ENCODE results near the gene RAB43. TPM values are rescaled to one million over a fixed set of nuclear protein-coding genes. Genes with fewer than 3 reads are reported as not detected.
"Not testable (repeated sequence)": the region's sequence is repeated elsewhere in the genome, so short reads cannot be mapped to it uniquely, and the experiment has no call there.

The RAB43 gene
- total RNA-seq, 1 donor from 2014 or later = 0.36 TPM

- Histone ChIP-seq H3K27ac (no peak overlapping the region), H4K20me1 (ENCODE audit: low read depth) (no peaks in the 10 kb centered on the region), H3K36me3 (no peaks in the 10 kb centered on the region), H3F3A (ENCODE audit: low read depth) (no peaks in the 10 kb centered on the region), H3K27me3 (no peaks in the 10 kb centered on the region), H3K79me2 (ENCODE audit: low read depth) (no peaks in the 10 kb centered on the region), H3K4me2 (no peak overlapping the region), H3K4me3 (no peak overlapping the region), H3K9ac (no peak overlapping the region), H3K4me1 (no peaks in the 10 kb centered on the region), H2AFZ (replicated peaks) (no peak overlapping the region), H3K9me3 (ENCODE audit: low read depth) (no peaks in the 10 kb centered on the region)
- no peaks in the 10 kb centered on the region for H3K4me1 Mint-ChIP-seq
- TF ChIP-seq EZH2phosphoT487 (IDR thresholded peaks at IDR 0.05) = no peak
- no peak for TF ChIP-seq CTCF (IDR thresholded peaks at IDR 0.05)
- no peak for TF ChIP-seq EZH2 (IDR thresholded peaks at IDR 0.05)
- H3K36me3 Mint-ChIP-seq = peaks cover 10% of the 10 kb centered on the region
- H3K9me3 Mint-ChIP-seq = peaks cover 5% of the 10 kb centered on the region
- peaks cover 5% of the 10 kb centered on the region for H3K27me3 Mint-ChIP-seq (ENCODE audit: insufficient read depth, low read depth)
- H3K27ac Mint-ChIP-seq = no peak overlapping the region
- DNase-seq (ENCODE audit: low spot score) = no peak
- no peak overlapping the region for H3K4me3 Mint-ChIP-seq
Observed at GRCh38 chr3:129101370-129102138, 20.1 kb downstream of the RAB43 start.

- no peaks in the 10 kb centered on the region for H3F3A ChIP-seq (ENCODE audit: low read depth)
- TF ChIP-seq EZH2phosphoT487 (IDR thresholded peaks at IDR 0.05) = no peak
- no peak for TF ChIP-seq CTCF (IDR thresholded peaks at IDR 0.05)
- TF ChIP-seq EZH2 (IDR thresholded peaks at IDR 0.05) = no peak
- H2AFZ ChIP-seq (replicated peaks) = no peak overlapping the region
- no peak overlapping the region for H3K27ac ChIP-seq
- Mint-ChIP-seq H3K9me3 (peaks cover 5% of the 10 kb centered on the region), H3K27me3 (ENCODE audit: insufficient read depth, low read depth) (peaks cover 5% of the 10 kb centered on the region), H3K4me1 (no peaks in the 10 kb centered on the region), H3K27ac (no peak overlapping the region), H3K4me3 (no peak overlapping the region), H3K36me3 (peaks cover 14% of the 10 kb centered on the region)
- H3K9ac ChIP-seq = no peak overlapping the region
- H4K20me1 ChIP-seq (ENCODE audit: low read depth) = no peaks in the 10 kb centered on the region
- H3K9me3 ChIP-seq (ENCODE audit: low read depth) = no peaks in the 10 kb centered on the region
- no peaks in the 10 kb centered on the region for H3K27me3 ChIP-seq
- H3K4me2 ChIP-seq = no peak overlapping the region
- DNase-seq (ENCODE audit: low spot score) = no peak
- no peak overlapping the region for H3K4me3 ChIP-seq
- no peaks in the 10 kb centered on the region for H3K79me2 ChIP-seq (ENCODE audit: low read depth)
- no peaks in the 10 kb centered on the region for H3K4me1 ChIP-seq
- no peaks in the 10 kb centered on the region for H3K36me3 ChIP-seq
Observed at GRCh38 chr3:129100274-129100673, 21.3 kb downstream of the RAB43 start.

GRCh38 chr3:129095285-129095684 lies 26.3 kb downstream of the RAB43 start:
- no peaks in the 10 kb centered on the region for H3K79me2 ChIP-seq (ENCODE audit: low read depth)

GRCh38 chr3:129088312-129088711 lies 33.3 kb downstream of the RAB43 start:
- H3K9ac ChIP-seq; DNase-seq (ENCODE audit: low spot score); H3K4me2 ChIP-seq; H4K20me1 ChIP-seq (ENCODE audit: low read depth); H3K27me3 ChIP-seq; H3K4me3 ChIP-seq; H3K9me3 Mint-ChIP-seq; H3K27ac Mint-ChIP-seq; H3K4me3 Mint-ChIP-seq; H3K36me3 Mint-ChIP-seq; H3K79me2 ChIP-seq (ENCODE audit: low read depth); H3K4me1 ChIP-seq; H3K27me3 Mint-ChIP-seq (ENCODE audit: insufficient read depth, low read depth); H2AFZ ChIP-seq (replicated peaks); H3F3A ChIP-seq (ENCODE audit: low read depth); H3K27ac ChIP-seq; H3K36me3 ChIP-seq; H3K4me1 Mint-ChIP-seq; H3K9me3 ChIP-seq (ENCODE audit: low read depth): not testable (repeated sequence)

More at GRCh38 chr3:129095285-129095684, 26.3 kb downstream of the RAB43 start:
- no peak overlapping the region for H2AFZ ChIP-seq (replicated peaks)
- H3K4me1 Mint-ChIP-seq = no peaks in the 10 kb centered on the region
- no peak overlapping the region for H3K4me3 Mint-ChIP-seq
- no peak overlapping the region for H3K27ac ChIP-seq
- H3K9me3 ChIP-seq (ENCODE audit: low read depth) = no peaks in the 10 kb centered on the region
- TF ChIP-seq EZH2phosphoT487 (IDR thresholded peaks at IDR 0.05) (no peak), CTCF (IDR thresholded peaks at IDR 0.05) (no peak), EZH2 (IDR thresholded peaks at IDR 0.05) (no peak)
- H3F3A ChIP-seq (ENCODE audit: low read depth) = no peaks in the 10 kb centered on the region
- peaks cover 5% of the 10 kb centered on the region for H3K9me3 Mint-ChIP-seq
- H3K27ac Mint-ChIP-seq = no peak overlapping the region
- peaks cover 5% of the 10 kb centered on the region for H3K27me3 Mint-ChIP-seq (ENCODE audit: insufficient read depth, low read depth)
- H3K4me1 ChIP-seq = no peaks in the 10 kb centered on the region
- no peaks in the 10 kb centered on the region for H3K27me3 ChIP-seq
- H3K9ac ChIP-seq = no peak overlapping the region
- no peak overlapping the region for H3K4me3 ChIP-seq
- H3K36me3 Mint-ChIP-seq = peaks cover 17% of the 10 kb centered on the region
- H3K4me2 ChIP-seq = no peak overlapping the region
- no peaks in the 10 kb centered on the region for H3K36me3 ChIP-seq
- H4K20me1 ChIP-seq (ENCODE audit: low read depth) = no peaks in the 10 kb centered on the region
- DNase-seq (ENCODE audit: low spot score) = no peak

GRCh38 chr3:129087904-129088303 lies 33.7 kb downstream of the RAB43 start:
- DNase-seq (ENCODE audit: low spot score) = peak; percentile 67
- H4K20me1 ChIP-seq (ENCODE audit: low read depth); H3K9ac ChIP-seq; H3K79me2 ChIP-seq (ENCODE audit: low read depth); H3K4me3 Mint-ChIP-seq; H3K36me3 Mint-ChIP-seq; H3F3A ChIP-seq (ENCODE audit: low read depth); H2AFZ ChIP-seq (replicated peaks); H3K9me3 ChIP-seq (ENCODE audit: low read depth); H3K4me1 Mint-ChIP-seq; H3K4me2 ChIP-seq; H3K4me1 ChIP-seq; H3K27me3 Mint-ChIP-seq (ENCODE audit: insufficient read depth, low read depth); H3K27ac ChIP-seq; H3K27ac Mint-ChIP-seq; H3K27me3 ChIP-seq; H3K9me3 Mint-ChIP-seq; H3K36me3 ChIP-seq; H3K4me3 ChIP-seq: not testable (repeated sequence)
